HFF-Myc (cell line): Measurements from ENCODE around the gene CCDC6.

Source experiments
- DNase-seq: peaks from one replicate; pipeline ENCODE4 v3.0.0-alpha.2; 2011; ENCODE audit warnings: low read depth; ENCODE audit errors: extremely low read depth
- H3K4me3 ChIP-seq: replicated peaks from 2 replicates; pipeline ENCODE4 v1.5.1; 2011; ENCODE audit warnings: low read depth, mild to moderate bottlenecking, control low read depth, low read length
- TF ChIP-seq, protein P1 (sequence below): IDR thresholded peaks from 2 replicates; pipeline ENCODE4 v1.5.1; 2012; ENCODE audit warnings: mild to moderate bottlenecking, low read depth, low read length, control low read depth; ENCODE audit errors: missing control alignments

CCDC6 gene

DNA sequence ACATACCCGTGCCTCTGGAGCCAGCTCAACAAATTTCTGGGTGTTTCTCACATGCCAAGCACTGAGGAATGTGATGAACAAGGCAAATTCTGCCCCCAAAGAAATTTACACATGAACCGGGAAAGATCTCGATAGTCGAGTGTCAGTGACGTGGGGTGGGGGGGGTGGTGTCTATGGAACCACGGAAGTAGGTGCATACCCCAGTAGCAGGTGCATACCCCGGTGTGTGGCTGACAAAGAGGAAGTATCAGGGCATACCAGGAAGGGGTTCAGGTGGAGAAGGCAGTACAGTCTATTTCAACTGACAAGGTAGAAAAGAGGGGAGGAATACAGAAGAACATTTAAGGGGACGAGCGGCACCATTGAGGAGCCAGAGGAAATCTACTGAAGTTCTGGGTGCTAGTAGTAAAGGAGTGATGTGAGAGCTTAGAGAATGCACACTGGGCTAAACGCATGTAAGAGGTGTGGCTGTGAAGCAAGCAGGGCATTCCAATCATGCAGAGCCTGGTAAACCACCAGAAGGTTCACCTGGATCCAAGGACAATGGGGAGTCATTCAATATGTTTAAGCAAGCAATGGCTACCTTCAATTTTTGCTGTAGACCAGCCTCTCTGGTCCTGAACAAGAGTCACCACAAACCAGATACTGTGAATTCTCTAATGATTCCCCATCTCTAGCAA lies 6.2 kb downstream of the CCDC6 start:
- no peak overlapping the region for H3K4me3 ChIP-seq
- TF ChIP-seq, protein P1, sequence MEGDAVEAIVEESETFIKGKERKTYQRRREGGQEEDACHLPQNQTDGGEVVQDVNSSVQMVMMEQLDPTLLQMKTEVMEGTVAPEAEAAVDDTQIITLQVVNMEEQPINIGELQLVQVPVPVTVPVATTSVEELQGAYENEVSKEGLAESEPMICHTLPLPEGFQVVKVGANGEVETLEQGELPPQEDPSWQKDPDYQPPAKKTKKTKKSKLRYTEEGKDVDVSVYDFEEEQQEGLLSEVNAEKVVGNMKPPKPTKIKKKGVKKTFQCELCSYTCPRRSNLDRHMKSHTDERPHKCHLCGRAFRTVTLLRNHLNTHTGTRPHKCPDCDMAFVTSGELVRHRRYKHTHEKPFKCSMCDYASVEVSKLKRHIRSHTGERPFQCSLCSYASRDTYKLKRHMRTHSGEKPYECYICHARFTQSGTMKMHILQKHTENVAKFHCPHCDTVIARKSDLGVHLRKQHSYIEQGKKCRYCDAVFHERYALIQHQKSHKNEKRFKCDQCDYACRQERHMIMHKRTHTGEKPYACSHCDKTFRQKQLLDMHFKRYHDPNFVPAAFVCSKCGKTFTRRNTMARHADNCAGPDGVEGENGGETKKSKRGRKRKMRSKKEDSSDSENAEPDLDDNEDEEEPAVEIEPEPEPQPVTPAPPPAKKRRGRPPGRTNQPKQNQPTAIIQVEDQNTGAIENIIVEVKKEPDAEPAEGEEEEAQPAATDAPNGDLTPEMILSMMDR: no peak
- DNase-seq: no peak

DNA sequence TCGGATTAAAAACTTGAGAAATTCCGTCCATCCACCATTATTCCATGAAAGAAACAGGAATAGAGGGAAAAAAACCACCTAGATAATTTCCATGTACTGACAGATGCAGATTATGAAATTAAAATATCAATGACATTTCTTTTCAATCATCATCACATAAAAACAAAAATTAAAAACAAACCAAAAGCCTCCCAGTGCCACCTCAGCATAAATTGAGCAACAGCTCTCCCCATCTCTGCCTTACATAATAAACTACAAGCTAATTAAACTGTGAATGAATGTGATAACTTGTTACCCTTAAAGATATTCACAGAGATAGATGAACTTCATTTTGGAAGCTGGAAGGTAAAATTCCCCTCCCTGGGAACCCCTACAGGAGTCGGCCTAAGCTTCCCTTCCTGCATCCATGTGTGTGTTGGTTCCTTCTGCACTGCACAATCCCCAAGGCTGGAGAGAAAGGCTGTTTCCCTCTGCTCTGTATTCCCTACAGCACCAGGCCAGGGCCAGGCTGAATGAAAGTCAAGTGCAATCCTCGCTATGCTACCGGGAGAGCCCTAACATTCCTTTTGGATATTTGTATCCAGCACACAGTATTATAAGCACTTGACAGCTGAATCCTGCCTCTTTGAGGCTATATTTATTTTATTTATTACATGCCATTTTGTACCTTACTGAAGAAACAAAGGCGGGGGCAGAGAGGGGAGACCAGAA lies 8.1 kb downstream of the CCDC6 start:
- TF ChIP-seq, protein P1: no peak
- DNase-seq: no peak
- no peak overlapping the region for H3K4me3 ChIP-seq

DNA sequence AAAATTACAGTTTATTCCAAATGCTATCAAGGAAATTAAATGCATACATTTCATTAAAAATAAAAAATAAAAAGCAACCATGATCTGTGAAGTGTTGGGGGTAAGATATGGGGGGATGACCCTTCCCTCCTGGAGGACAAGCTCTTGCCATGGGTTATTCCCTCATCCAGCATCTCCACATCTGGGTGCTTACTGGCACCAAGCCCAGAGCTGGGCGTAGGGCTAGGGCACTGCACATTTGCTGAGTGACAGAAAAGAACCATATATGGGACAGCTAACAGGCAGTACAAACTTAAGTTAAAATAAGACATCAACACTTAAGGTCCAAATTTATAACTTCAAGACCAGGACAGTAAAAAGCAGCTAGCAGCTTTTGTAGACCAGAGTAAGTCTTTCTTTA lies 10.2 kb downstream of the CCDC6 start:
- DNase-seq: no peak
- TF ChIP-seq, protein P1: no peak
- H3K4me3 ChIP-seq: no peak overlapping the region

DNA sequence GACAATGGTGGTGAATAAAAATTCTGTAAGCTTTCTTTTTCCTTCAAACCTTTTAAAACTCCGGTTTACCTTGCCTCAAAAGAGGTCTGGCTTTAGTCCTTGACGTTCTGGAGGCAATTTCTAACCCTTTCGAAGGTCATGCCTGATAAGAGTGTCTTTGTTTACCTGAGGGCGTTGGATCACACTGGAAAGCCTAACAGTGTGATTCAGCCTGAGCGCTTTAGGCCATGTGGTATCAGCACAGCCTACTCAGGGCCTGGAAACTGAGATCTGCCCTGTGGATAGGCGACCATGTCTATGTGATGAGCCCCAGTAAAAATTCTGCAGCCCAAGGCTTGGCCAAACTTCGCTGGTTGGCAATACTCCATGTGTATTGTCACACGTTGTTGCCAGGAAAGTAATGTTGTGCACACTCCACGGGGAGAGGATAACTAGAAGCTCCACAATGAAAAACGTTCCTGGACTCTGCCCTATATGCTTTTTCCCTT lies 10.7 kb downstream of the CCDC6 start:
- no peak overlapping the region for H3K4me3 ChIP-seq
- TF ChIP-seq, protein P1: no peak
- no peak for DNase-seq

DNA sequence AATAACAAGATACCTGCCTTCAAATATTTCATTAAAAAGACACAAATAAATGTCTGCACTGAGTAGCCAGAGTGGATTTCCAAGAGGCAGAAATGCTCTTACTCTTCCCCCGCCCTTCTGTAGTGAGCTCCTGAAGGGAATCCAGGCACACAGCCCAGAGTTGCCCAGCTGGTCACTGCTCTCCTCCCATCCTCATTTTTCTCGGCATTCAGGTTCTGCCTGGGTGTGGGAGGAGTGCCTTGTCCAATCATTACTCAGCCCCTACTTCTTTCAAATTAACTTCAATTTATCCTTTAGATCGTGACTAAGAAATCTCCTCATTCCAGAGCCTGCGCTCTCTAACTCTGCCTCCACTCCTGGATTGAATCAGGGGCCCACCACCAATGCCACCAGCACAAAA lies 12.2 kb downstream of the CCDC6 start:
- DNase-seq: no peak
- H3K4me3 ChIP-seq: no peak overlapping the region
- TF ChIP-seq, protein P1: no peak

DNA sequence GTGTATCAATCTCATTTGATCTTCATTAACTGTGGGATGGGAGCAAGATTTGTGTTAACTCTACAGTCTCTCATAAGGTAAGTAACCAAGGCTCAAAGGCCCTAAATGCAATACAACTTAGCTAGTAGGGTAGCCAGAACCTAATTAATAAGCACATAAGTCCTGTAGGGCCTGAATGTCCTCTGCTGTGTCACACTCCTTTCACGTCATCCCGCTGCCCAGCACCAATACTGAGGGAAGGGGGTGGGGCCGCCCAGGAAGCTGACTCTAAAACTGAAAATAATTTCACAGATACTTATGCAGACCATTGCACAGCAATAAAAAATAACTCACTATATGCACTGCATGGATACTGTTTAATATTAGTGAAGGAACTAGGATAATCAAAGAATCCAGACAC lies 13.7 kb downstream of the CCDC6 start:
- no peak for DNase-seq
- H3K4me3 ChIP-seq: no peak overlapping the region
- TF ChIP-seq, protein P1: no peak
